ENCODE data around the gene ZBED1.
"Not testable (repeated sequence)": the region's sequence is repeated elsewhere in the genome, so short reads cannot be mapped to it uniquely, and the experiment has no call there.

Gene ZBED1

GRCh38 chrX:2500803-2501558 is at the start of gene ZBED1, which contains the start of gene DHRSX:
Gene ZBED1, minus strand, starts transcription at chrX:2500976. Its CDS starts 10,257 bp downstream, at chrX:2490719.
Gene DHRSX, minus strand, starts transcription at chrX:2500976. Its CDS starts 51 bp downstream, at chrX:2500925.
- peak; percentile 73 for DNase-seq
- ATAC-seq = peak; percentile 56

- DNase-seq (no peak), ATAC-seq (no peak)
These were observed 49.1 kb upstream of the ZBED1 start for GRCh38 chrX:2549876-2550275.

DNA sequence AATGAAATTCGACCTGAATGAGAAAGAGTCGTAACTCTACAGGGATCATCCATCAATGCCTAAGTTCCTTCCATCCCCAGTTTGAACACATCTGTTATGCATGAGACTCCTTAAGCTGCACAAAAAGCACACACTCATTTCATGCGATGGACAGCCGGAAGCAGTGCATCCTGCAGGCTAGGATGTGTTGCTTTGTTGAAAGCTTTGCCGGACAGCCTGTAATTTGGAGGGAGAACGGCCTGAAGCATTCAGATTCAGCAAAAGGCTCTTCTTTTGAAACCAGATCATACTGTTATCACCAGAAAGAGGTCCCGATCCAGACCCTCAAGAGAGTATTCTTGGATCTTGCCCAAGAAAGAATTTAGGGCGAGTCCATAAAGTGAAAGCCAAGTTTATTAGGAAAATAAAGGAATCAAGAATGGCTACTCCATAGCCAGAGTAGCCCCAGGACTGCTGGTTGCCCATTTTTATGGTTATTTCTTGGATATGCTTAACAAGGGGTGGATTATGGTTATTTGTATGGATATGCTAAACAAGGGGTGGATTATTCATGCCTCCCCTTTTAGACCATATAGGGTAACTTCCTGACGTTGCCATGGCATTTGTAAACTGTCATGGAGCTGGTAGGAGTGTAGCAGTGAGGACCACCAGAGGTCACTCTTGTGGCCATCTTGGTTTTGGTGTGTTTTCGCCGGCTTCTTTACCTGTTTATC is 48.1 kb upstream of the ZBED1 start:
- no peak for ATAC-seq

GRCh38 chrX:2547736-2548135 is 47.0 kb upstream of the ZBED1 start:
- no peak for ATAC-seq
- no peak for DNase-seq

More for the DNA sequence above, 48.1 kb upstream of the ZBED1 start:
- no peak for DNase-seq

- DNase-seq = no peak
- ATAC-seq = no peak
These were observed 45.7 kb upstream of the ZBED1 start for GRCh38 chrX:2546496-2546895.

GRCh38 chrX:2545144-2545543 is 44.4 kb upstream of the ZBED1 start:
- DNase-seq = no peak
- ATAC-seq = no peak

GRCh38 chrX:2542826-2543521 is 42.2 kb upstream of the ZBED1 start:
- ATAC-seq (no peak), DNase-seq (no peak)

DNA sequence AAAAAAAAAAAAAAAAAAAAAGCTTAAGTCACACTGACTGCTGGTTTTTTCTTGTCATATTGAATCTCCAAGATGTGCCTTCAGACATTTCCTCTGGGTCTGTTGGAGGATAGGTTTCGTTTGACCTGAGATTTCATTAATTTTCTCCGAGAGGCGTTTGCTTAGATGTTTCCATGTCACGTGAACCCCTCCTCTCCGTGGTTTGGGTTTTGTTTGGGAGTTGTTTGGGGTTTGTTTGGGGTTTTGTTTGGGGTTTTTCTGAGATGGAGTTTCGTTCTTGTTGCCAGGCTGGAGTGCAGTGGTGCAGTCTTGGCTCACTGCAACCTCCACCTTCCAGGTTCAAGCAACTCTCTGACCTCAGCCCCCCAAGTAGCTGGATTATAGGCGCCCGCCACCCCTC is 40.8 kb upstream of the ZBED1 start:
- ATAC-seq = no peak
- no peak for DNase-seq

DNA sequence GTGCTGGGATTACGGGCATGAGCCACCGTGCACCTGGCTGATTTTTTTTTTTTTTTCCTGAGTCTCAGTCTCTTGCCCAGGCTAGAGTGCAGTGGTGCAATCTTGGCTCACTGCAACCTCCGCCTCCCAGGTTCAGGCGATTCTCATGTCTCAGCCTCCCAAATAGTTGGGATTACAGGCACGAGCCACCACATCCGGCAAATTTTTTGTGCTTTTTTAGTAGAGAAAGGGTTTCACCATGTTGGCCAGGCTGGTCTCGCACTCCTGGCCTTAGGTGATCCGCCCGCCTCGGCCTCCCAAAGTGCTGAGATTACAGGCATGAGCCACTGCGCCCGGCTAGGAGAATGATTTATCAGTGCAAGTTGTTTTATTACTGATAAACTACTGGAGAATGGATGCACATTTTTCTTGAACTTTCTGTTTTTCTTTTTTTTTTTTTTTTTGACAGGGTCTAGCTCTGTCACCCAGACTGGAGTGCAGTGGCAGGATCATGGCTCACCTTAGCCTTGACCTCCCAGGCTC is 39.7 kb upstream of the ZBED1 start:
- DNase-seq = no peak
- ATAC-seq = no peak

GRCh38 chrX:2539586-2539985 is 38.8 kb upstream of the ZBED1 start:
- no peak for DNase-seq
- ATAC-seq = no peak

DNA sequence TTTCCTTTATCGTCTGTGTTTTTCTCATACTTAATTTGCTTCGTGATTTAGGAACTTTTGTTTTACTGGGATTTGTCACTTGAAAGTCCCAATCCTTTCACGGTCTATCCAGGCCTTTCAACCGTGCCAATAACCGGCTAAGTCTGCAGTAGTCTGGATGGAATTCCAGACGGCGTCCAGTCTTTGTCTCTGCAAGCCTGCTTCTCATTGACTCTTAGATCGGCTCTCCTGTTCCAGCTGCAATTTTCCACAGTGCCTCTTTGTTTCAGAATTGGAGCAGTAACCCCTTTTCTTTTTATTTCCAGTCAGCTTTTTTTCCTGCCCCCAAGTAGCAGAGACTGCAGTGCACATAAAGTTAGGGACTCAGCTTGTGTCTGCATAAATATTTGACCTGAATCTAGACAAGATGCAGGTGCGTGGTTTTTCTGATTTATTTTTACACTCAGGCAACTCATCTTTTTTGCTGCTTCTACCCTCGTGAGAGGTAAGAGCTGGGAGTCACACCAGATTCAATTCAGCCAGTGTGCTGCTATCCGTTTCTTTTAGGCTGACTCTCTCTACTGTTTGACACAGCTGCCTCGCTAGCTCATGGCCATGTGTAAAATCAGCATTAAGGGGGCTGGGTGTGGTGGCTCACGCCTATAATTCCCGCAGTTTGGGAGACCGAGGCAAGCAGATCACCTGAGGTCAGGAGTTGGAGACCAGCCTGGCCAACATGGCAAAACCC is 37.4 kb upstream of the ZBED1 start:
- ATAC-seq (no peak), DNase-seq (no peak)

- DNase-seq = no peak
- ATAC-seq = no peak
These were observed 36.2 kb upstream of the ZBED1 start for GRCh38 chrX:2536974-2537373.

DNA sequence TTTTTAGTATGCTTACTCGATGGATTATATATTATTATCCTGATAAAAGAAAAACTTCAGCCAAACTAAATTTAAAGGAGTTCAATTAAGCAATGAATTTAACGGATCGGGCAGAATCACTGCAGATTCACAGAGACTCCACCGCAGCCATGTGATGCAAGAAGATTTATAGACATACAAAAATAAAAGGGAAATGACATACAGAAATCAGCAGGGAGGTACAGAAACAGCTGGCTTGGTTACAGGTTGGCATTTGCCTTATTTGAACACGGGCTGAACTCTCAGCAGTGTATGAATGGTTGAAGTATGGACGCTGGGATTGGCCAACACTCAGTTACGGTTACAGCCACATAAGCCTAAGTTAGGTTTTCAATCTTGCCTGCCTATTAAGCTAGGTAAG is 35.4 kb upstream of the ZBED1 start:
- ATAC-seq (no peak), DNase-seq (no peak)

DNA sequence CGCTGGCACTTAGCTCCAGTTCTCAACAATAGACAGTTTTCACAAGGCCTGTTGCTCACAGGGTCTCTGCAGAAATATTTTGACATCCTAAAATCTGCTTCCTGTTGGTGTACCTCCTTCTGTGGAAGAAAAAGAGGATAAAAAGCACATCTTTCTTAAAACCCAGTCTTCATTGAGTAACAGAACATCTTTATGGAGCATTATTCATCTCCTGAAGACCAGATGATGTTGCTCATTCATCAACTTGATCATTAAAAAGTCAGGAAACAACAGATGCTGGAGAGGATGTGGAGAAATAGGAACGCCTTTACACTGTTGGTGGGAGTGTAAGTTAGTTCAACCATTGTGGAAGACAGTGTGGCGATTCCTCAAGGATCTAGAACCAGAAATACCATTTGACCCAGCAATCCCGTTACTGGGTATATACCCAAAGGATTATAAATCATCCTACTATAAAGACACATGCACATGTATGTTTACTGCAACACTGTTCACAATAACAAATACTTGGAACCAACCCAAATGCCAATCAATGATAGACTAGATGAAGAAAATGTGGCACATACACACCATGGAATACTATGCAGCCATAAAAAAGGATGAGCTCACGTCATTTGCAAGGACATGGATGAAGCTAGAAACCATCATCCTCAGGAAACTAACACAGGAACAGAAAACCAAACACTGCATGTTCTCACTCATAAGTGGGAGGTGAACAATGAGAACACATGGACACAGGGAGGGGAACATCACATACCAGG is 33.7 kb upstream of the ZBED1 start:
- ATAC-seq, DNase-seq: not testable (repeated sequence)

GRCh38 chrX:2533424-2533823 is 32.6 kb upstream of the ZBED1 start:
- DNase-seq = no peak
- ATAC-seq = no peak

GRCh38 chrX:2526390-2526789 is 25.6 kb upstream of the ZBED1 start:
- no peak for DNase-seq
- ATAC-seq = no peak

DNA sequence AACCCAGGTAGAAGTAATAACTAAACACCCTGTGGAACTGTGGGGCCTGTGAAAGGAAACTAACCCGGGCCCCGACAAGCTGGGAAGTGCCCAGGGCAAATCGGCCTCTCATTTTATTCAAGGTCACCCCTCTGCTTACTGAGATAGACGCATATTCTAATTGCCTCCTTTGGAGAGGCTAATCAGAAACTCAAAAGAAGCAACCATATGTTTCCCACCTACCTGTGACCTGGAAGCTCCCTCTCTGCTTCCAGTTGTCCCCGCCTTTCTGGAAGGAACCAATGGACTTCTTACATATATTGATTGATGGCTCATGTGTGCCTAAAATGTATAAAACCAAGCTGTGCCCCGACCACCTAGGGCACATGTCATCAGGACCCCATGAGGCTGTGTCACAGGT is 23.1 kb upstream of the ZBED1 start:
- DNase-seq (no peak), ATAC-seq (no peak)

- DNase-seq (no peak), ATAC-seq (no peak)
These were observed 21.2 kb upstream of the ZBED1 start for GRCh38 chrX:2521927-2522386.

- DNase-seq (no peak), ATAC-seq (peak; percentile 43)
These were observed 20.5 kb upstream of the ZBED1 start for GRCh38 chrX:2521092-2521926.

DNA sequence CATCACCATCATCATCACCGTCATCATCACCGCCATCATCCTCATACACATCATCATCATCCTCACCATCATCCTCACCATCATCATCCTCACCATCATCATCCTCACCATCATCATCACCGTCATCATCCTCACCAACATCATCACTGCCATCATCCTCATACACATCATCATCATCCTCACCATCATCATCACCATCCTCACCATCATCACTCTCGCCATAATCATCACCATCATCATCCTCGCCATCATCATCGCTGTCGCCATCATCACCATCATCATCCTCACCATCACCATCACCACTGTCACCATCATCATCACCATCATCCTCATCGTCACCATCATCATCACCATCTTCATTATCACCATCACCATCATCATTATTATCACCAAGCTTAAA is 19.8 kb upstream of the ZBED1 start:
- ATAC-seq (no peak), DNase-seq (no peak)

All from stimulated activated naive CD8-positive, alpha-beta T cell treated with anti-CD3 and anti-CD28 coated beads, Interleukin-15, Interleukin-2, amounts not matched to agents 100 U/mL and 50 U/mL, for 24 hours (primary cell).